Hepatocyte (in vitro differentiated cells): ENCODE data around the gene SCAMP2. TPM values are rescaled to one million over a fixed set of nuclear protein-coding genes. Genes with fewer than 3 reads are reported as not detected.

Experiments used
- DNase-seq: peaks from one replicate; pipeline ENCODE4 v3.0.0-alpha.2; 2016; ENCODE audit warnings: low spot score
- H2AFZ ChIP-seq: fragments of 200-600 bp; sonication (generic); 2 replicates; pipeline ENCODE4 v1.6.0; 2016; ENCODE audit warnings: antibody characterized with exemption, mild to moderate bottlenecking
- H3K27ac ChIP-seq: fragments of 200-600 bp; sonication (generic); 2 replicates; pipeline ENCODE4 v1.5.1; 2016; ENCODE audit warnings: mild to moderate bottlenecking
- H3K27me3 ChIP-seq: fragments of 200-600 bp; sonication (generic); 2 replicates; pipeline ENCODE4 v1.6.1; 2016
- H3K36me3 ChIP-seq: fragments of 200-600 bp; sonication (generic); replicated peaks from 2 replicates; pipeline ENCODE4 v1.5.1; 2016; ENCODE audit warnings: low read depth; ENCODE audit not compliant: insufficient read depth
- H3K4me1 ChIP-seq: fragments of 200-600 bp; sonication (generic); 2 replicates; pipeline ENCODE4 v1.5.1; 2016; ENCODE audit warnings: mild to moderate bottlenecking, moderate library complexity; ENCODE audit not compliant: insufficient read depth
- H3K4me2 ChIP-seq: fragments of 200-600 bp; sonication (generic); 2 replicates; pipeline ENCODE4 v1.6.0; 2016
- H3K4me3 ChIP-seq: fragments of 200-600 bp; sonication (generic); 2 replicates; pipeline ENCODE4 v1.5.1; 2016; ENCODE audit warnings: mild to moderate bottlenecking
- H3K79me2 ChIP-seq: fragments of 200-600 bp; sonication (generic); 2 replicates; pipeline ENCODE4 v1.6.0; 2017; ENCODE audit warnings: mild to moderate bottlenecking
- H3K9me2 ChIP-seq: fragments of 200-600 bp; sonication (generic); replicated peaks from 2 replicates; pipeline ENCODE4 v1.6.0; 2017; ENCODE audit warnings: mild to moderate bottlenecking; ENCODE audit not compliant: insufficient read depth
- H3K9me3 ChIP-seq: fragments of 200-600 bp; sonication (generic); 2 replicates; pipeline ENCODE4 v1.5.1; 2016; ENCODE audit warnings: low read depth, mild to moderate bottlenecking
- H4K20me1 ChIP-seq: fragments of 200-600 bp; sonication (generic); 2 replicates; pipeline ENCODE4 v1.6.0; 2016; ENCODE audit warnings: mild to moderate bottlenecking; ENCODE audit not compliant: insufficient read depth, poor library complexity, severe bottlenecking
- CTCF ChIP-seq: fragments of 200-600 bp; sonication (generic); IDR thresholded peaks from 2 replicates; pipeline ENCODE4 v1.5.1; 2016; ENCODE audit warnings: antibody characterized with exemption, mild to moderate bottlenecking; ENCODE audit not compliant: poor library complexity
- EZH2 ChIP-seq: fragments of 200-600 bp; sonication (generic); IDR thresholded peaks from 2 replicates; pipeline ENCODE4 v1.6.1; 2016; ENCODE audit warnings: antibody characterized with exemption, mild to moderate bottlenecking, borderline replicate concordance
- EZH2phosphoT487 ChIP-seq: fragments of 200-600 bp; sonication (generic); IDR thresholded peaks from one replicate; pipeline ENCODE4 v1.6.1; 2018; ENCODE audit warnings: antibody characterized with exemption, mild to moderate bottlenecking, low read depth, moderate library complexity; ENCODE audit not compliant: unreplicated experiment, severe bottlenecking
- WGBS: methylation state at CpG from one replicate; pipeline ENCODE4 v1.1.6; 2016; ENCODE audit warnings: low lambda C conversion rate; ENCODE audit errors: missing lambda C conversion rate; 5-methylcytosine and 5-hydroxymethylcytosine counted together
- polyA plus RNA-seq: library from polyadenylated mRNA; unstranded; fragments of >200 nt; fragmentation: Nextera tagmentation; extraction: Ambion mirVana; gene quantifications from 2 replicates; pipeline ENCODE4 v1.2.1, GENCODE V29; 2016
- total RNA-seq: library from RNA; depleted of rRNA; stranded (reverse); fragments of >200 nt; gene quantifications from 2 replicates; pipeline ENCODE4 v1.2.3, GENCODE V29; 2014

SCAMP2 gene
- total and polyA plus RNA-seq, 2 experiments from 2014 or later: 64.0 to 130 TPM

- 90% methylated on average over 18 of the region's 18 CpGs for WGBS
- Histone ChIP-seq H3K9me3 (no peaks in the 10 kb centered on the region), H3K27ac (no peak overlapping the region), H3K4me2 (no peak overlapping the region), H3K36me3 (no peaks in the 10 kb centered on the region), H3K79me2 (no peaks in the 10 kb centered on the region), H3K4me1 (no peaks in the 10 kb centered on the region), H2AFZ (no peak overlapping the region), H3K4me3 (no peak overlapping the region), H4K20me1 (no peaks in the 10 kb centered on the region), H3K27me3 (no peaks in the 10 kb centered on the region), H3K9me2 (no peaks in the 10 kb centered on the region)
- TF ChIP-seq EZH2 (no peak), CTCF (no peak), EZH2phosphoT487 (no peak)
- no peak for DNase-seq
These were observed 64.9 kb downstream of the SCAMP2 start for GRCh38 chr15:74808078-74808839.

- H3K4me2 ChIP-seq: no peak overlapping the region
- no peak overlapping the region for H2AFZ ChIP-seq
- no peaks in the 10 kb centered on the region for H3K36me3 ChIP-seq
- no peak overlapping the region for H3K27ac ChIP-seq
- TF ChIP-seq EZH2phosphoT487: no peak
- TF ChIP-seq CTCF: no peak
- TF ChIP-seq EZH2: no peak
- no peaks in the 10 kb centered on the region for H3K9me3 ChIP-seq
- WGBS: 82% methylated on average over 5 of the region's 5 CpGs
- no peaks in the 10 kb centered on the region for H3K9me2 ChIP-seq
- no peaks in the 10 kb centered on the region for H3K27me3 ChIP-seq
- no peak overlapping the region for H3K4me3 ChIP-seq
- H3K4me1 ChIP-seq: no peaks in the 10 kb centered on the region
- no peaks in the 10 kb centered on the region for H3K79me2 ChIP-seq
- H4K20me1 ChIP-seq: no peaks in the 10 kb centered on the region
- DNase-seq: no peak
These were observed 65.9 kb downstream of the SCAMP2 start for GRCh38 chr15:74807282-74807681.

- H3K4me3 ChIP-seq: no peak overlapping the region
- no peaks in the 10 kb centered on the region for H3K36me3 ChIP-seq
- no peaks in the 10 kb centered on the region for H4K20me1 ChIP-seq
- no peaks in the 10 kb centered on the region for H3K9me3 ChIP-seq
- no peak overlapping the region for H3K4me2 ChIP-seq
- no peaks in the 10 kb centered on the region for H3K9me2 ChIP-seq
- no peak for DNase-seq
- no peaks in the 10 kb centered on the region for H3K79me2 ChIP-seq
- TF ChIP-seq EZH2phosphoT487 (no peak), CTCF (no peak), EZH2 (no peak)
- no peak overlapping the region for H3K27ac ChIP-seq
- H3K4me1 ChIP-seq: no peaks in the 10 kb centered on the region
- WGBS: 87% methylated on average over 6 of the region's 6 CpGs
- H2AFZ ChIP-seq: no peak overlapping the region
- no peaks in the 10 kb centered on the region for H3K27me3 ChIP-seq
These were observed 68.2 kb downstream of the SCAMP2 start for GRCh38 chr15:74804935-74805334.
